GM12872 (cell line): ENCODE measurements around the gene LITAFD.

Source experiments
- CTCF ChIP-seq: IDR thresholded peaks from 3 replicates; pipeline ENCODE4 v1.5.1; 2011; ENCODE audit warnings: low read depth, mild to moderate bottlenecking, low read length, moderate library complexity; ENCODE audit not compliant: insufficient read depth

LITAFD gene

GRCh38 chr16:8920645-8921346 is 38.6 kb downstream of the LITAFD start:
- no peak for TF ChIP-seq CTCF

GRCh38 chr16:8921347-8921984 is 39.3 kb downstream of the LITAFD start:
- TF ChIP-seq CTCF: no peak

GRCh38 chr16:8923199-8923598 is 41.0 kb downstream of the LITAFD start:
- TF ChIP-seq CTCF: no peak

- no peak for TF ChIP-seq CTCF
Observed at GRCh38 chr16:8924214-8924613, 42.1 kb downstream of the LITAFD start.

GRCh38 chr16:8925455-8925854 is 43.3 kb downstream of the LITAFD start:
- no peak for TF ChIP-seq CTCF

GRCh38 chr16:8926827-8927226 is 44.7 kb downstream of the LITAFD start:
- no peak for TF ChIP-seq CTCF

- TF ChIP-seq CTCF: no peak
Observed at GRCh38 chr16:8928467-8928957, 46.4 kb downstream of the LITAFD start.
